IgD-negative memory B cell (primary cell): ENCODE results near the gene SPATS2L. TPM values are rescaled to one million over a fixed set of nuclear protein-coding genes. Genes with fewer than 3 reads are reported as not detected.

Experiments
- H3K27ac Mint-ChIP-seq, 3 donors: one replicate each; pipeline ENCODE4 v1.8.0; 2020 to 2022; ENCODE audit warnings: mild to moderate bottlenecking in 3 of 3, mixed read lengths in 3 of 3, moderate library complexity in 1 of 3
- H3K27me3 Mint-ChIP-seq: one replicate; pipeline ENCODE4 v1.8.0; 2021; ENCODE audit warnings: mixed read lengths
- H3K36me3 Mint-ChIP-seq: one replicate; pipeline ENCODE4 v1.8.0; 2020; ENCODE audit warnings: mild to moderate bottlenecking, mixed read lengths
- H3K4me1 Mint-ChIP-seq, 3 donors: one replicate each; pipeline ENCODE4 v1.8.0; 2020 to 2022; ENCODE audit warnings: mixed read lengths in 3 of 3, mild to moderate bottlenecking in 1 of 3
- H3K4me3 Mint-ChIP-seq, 4 donors: one replicate each; pipeline ENCODE4 v1.8.0; 2020 to 2022; ENCODE audit warnings: mild to moderate bottlenecking in 4 of 4, mixed read lengths in 4 of 4, moderate library complexity in 3 of 4
- H3K9me3 Mint-ChIP-seq, 3 donors: one replicate each; pipeline ENCODE4 v1.8.0; 2020 to 2021; ENCODE audit warnings: mixed read lengths in 3 of 3, mild to moderate bottlenecking in 1 of 3
- polyA plus RNA-seq: library from polyadenylated mRNA; unstranded; fragments of 300-500 nt; fragmentation: Illumina TruSeq; gene quantifications from one replicate; pipeline ENCODE4 v1.2.3, GENCODE V29; 2021

SPATS2L gene
- polyA plus RNA-seq, 1 donor from 2014 or later: 0.50 TPM

DNA sequence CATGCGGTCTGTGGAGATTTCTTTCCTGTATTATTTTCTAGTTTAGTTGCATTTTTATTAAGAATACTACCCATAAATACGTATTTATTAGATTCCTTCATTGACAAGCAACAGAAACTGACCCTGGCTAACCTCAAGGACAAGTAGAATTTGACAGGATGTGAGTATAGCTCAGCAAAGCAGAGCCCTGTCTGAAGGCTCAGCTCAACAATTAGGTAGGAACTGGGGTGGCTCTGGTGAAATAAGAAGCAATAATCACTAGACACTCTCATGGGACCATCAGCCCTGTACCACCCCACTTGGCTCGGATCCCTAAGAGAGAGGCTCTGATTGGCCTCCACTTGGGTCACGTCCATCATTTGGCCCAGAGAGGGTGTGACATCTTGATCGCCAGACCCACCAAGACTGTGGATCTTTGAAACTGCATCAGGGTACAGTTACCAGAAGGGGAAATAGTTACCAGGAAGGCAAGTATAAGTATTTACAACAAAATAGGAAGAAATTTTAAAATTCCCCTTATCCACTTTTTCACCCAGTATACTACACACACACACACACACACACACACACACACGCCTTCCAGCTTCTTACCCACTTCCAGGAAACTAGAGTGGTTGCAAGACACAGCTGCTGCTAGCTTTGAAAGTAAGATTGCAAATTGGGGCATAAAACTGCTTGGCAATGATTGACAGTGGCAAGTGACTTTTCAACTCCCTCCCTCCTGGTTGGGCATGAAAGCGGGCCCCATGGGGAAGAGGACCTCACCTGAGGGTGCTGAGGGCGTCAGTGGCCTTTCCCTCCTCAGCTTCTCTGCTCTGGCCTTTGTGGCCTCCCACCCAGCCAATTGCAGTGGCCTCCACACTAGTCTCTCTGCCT, 161.6 kb downstream of the SPATS2L start:
- Mint-ChIP-seq H3K4me1 (peaks cover 7 to 13% (median 9%) of the 10 kb centered on the region in 3 donors), H3K9me3 (no peaks in the 10 kb centered on the region), H3K36me3 (no peaks in the 10 kb centered on the region), H3K27ac (peak overlapping the region in 1 of 3 donors; percentile 36), H3K4me3 (no peak overlapping the region), H3K27me3 (peaks cover 1% of the 10 kb centered on the region)

- H3K4me1 Mint-ChIP-seq: peaks cover 4 to 11% (median 5%) of the 10 kb centered on the region in 3 donors
These were observed 163.3 kb downstream of the SPATS2L start for GRCh38 chr2:200469708-200470211.

GRCh38 chr2:200470230-200470629, 163.7 kb downstream of the SPATS2L start:
- no peak overlapping the region for H3K4me3 Mint-ChIP-seq
- no peak overlapping the region for H3K27ac Mint-ChIP-seq
- H3K9me3 Mint-ChIP-seq: no peaks in the 10 kb centered on the region
- no peaks in the 10 kb centered on the region for H3K36me3 Mint-ChIP-seq
- H3K27me3 Mint-ChIP-seq: no peaks in the 10 kb centered on the region
- peaks cover 4 to 11% (median 5%) of the 10 kb centered on the region in 3 donors for H3K4me1 Mint-ChIP-seq

More at GRCh38 chr2:200469708-200470211, 163.3 kb downstream of the SPATS2L start:
- Mint-ChIP-seq H3K27ac (no peak overlapping the region), H3K27me3 (peaks cover 1% of the 10 kb centered on the region), H3K4me3 (no peak overlapping the region), H3K9me3 (no peaks in the 10 kb centered on the region), H3K36me3 (no peaks in the 10 kb centered on the region)

GRCh38 chr2:200471324-200471848, 164.9 kb downstream of the SPATS2L start:
- Mint-ChIP-seq H3K4me1 (peaks cover 4 to 11% (median 5%) of the 10 kb centered on the region in 3 donors), H3K36me3 (no peaks in the 10 kb centered on the region), H3K27ac (peak overlapping the region in 1 of 3 donors; percentile 25), H3K27me3 (no peaks in the 10 kb centered on the region), H3K4me3 (peak overlapping the region in 1 of 4 donors; percentile 75), H3K9me3 (no peaks in the 10 kb centered on the region)

DNA sequence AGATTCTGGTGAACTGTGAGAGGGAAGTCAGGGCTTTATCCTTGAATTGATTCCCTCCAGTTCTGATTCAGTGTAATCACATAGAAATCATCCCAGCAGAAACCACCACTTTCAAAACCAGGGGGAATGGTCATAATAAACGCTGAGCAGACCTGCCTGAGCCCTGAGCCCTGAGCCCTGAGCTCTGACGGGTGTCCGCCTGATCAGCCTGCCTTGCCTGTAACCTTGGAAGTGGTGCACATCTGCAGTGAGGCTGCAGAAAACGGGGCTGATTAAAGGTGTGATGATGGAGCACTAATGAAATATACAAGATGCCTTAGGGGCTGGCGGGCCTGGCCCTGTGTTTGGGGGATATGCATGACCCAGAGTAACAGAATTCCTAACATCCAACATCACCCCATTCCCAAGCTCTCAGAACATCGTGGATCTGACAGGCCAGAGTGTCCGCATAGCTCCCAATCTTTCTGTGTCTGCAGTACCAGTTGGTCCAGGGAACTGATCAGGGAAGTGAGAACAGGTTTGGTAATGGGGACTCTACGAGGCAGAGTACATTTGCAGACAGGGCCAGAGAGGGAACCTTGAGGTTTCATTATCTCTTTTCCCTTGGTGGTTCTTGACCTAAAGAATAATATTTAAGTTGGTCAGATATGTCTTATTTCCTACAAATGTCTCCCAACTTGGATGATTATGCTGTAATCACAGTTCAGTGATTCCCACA, 165.6 kb downstream of the SPATS2L start:
- Mint-ChIP-seq H3K9me3 (no peaks in the 10 kb centered on the region), H3K4me1 (peaks cover 5 to 9% (median 5%) of the 10 kb centered on the region in 3 donors), H3K27me3 (no peaks in the 10 kb centered on the region), H3K36me3 (peaks cover 4% of the 10 kb centered on the region), H3K27ac (no peak overlapping the region), H3K4me3 (no peak overlapping the region)

- H3K4me3 Mint-ChIP-seq: no peak overlapping the region
- H3K27ac Mint-ChIP-seq: no peak overlapping the region
- H3K9me3 Mint-ChIP-seq: no peaks in the 10 kb centered on the region
- no peaks in the 10 kb centered on the region for H3K27me3 Mint-ChIP-seq
- H3K4me1 Mint-ChIP-seq: peaks cover 5% of the 10 kb centered on the region in 3 donors
- peaks cover 4% of the 10 kb centered on the region for H3K36me3 Mint-ChIP-seq
These were observed 166.5 kb downstream of the SPATS2L start for GRCh38 chr2:200472853-200473464.

- no peak overlapping the region for H3K4me3 Mint-ChIP-seq
- H3K9me3 Mint-ChIP-seq: no peaks in the 10 kb centered on the region
- H3K27me3 Mint-ChIP-seq: no peaks in the 10 kb centered on the region
These were observed 169.3 kb downstream of the SPATS2L start for GRCh38 chr2:200475795-200476194.

DNA sequence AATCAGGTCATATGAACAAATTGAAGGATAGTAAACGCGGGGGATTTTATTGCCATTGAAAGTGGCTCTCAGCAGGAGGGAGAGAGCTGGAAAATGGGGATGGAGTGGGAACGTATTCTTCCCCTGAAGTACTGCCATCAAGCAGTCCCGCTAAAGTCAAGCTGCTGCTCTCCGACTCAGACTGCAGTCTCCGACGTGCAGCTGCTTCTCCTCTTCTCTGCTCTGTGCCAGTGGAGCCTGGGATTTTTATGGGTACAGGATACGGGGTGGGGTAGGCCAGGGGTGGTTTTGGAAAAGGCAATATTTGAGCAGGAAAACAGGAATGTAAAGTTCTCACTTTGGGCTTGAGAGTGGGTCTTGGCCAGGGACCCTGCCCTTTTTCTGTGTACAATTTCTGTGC, 170.3 kb downstream of the SPATS2L start:
- no peaks in the 10 kb centered on the region for H3K9me3 Mint-ChIP-seq
- peaks cover 0 to 4% (median 3%) of the 10 kb centered on the region in 3 donors for H3K4me1 Mint-ChIP-seq
- no peaks in the 10 kb centered on the region for H3K27me3 Mint-ChIP-seq
- no peak overlapping the region for H3K4me3 Mint-ChIP-seq
- peaks cover 4% of the 10 kb centered on the region for H3K36me3 Mint-ChIP-seq
- H3K27ac Mint-ChIP-seq: no peak overlapping the region

More at GRCh38 chr2:200475795-200476194, 169.3 kb downstream of the SPATS2L start:
- H3K27ac Mint-ChIP-seq: no peak overlapping the region
- peaks cover 5% of the 10 kb centered on the region in 3 donors for H3K4me1 Mint-ChIP-seq
- peaks cover 4% of the 10 kb centered on the region for H3K36me3 Mint-ChIP-seq

DNA sequence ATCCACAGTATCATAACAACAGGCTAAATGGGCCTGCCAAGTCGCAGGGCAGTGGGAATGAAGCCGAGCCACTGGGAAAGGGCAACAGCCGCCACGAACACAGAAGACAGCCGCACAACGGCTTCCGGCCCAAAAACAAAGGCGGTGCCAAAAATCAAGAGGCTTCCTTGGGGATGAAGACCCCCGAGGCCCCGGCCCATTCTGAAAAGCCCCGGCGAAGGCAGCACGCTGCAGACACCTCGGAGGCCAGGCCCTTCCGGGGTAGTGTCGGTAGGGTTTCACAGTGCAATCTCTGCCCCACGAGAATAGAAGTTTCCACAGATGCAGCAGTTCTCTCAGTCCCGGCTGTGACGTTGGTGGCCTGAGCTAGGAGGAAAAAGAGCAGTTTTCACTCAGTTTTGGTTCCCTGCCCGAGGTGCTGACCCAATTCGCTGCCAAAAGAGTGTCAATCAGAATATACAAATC, 171.2 kb downstream of the SPATS2L start:
- no peaks in the 10 kb centered on the region for H3K27me3 Mint-ChIP-seq
- peaks cover 4% of the 10 kb centered on the region for H3K36me3 Mint-ChIP-seq
- no peak overlapping the region for H3K4me3 Mint-ChIP-seq
- peaks cover 0 to 4% (median 3%) of the 10 kb centered on the region in 3 donors for H3K4me1 Mint-ChIP-seq
- no peaks in the 10 kb centered on the region for H3K9me3 Mint-ChIP-seq
- H3K27ac Mint-ChIP-seq: no peak overlapping the region

GRCh38 chr2:200479692-200480265, 173.3 kb downstream of the SPATS2L start:
- Mint-ChIP-seq H3K4me3 (no peak overlapping the region), H3K36me3 (peaks cover 4% of the 10 kb centered on the region), H3K9me3 (no peaks in the 10 kb centered on the region), H3K27me3 (peaks cover 4% of the 10 kb centered on the region), H3K4me1 (peaks cover 0 to 4% (median 3%) of the 10 kb centered on the region in 3 donors), H3K27ac (no peak overlapping the region)

DNA sequence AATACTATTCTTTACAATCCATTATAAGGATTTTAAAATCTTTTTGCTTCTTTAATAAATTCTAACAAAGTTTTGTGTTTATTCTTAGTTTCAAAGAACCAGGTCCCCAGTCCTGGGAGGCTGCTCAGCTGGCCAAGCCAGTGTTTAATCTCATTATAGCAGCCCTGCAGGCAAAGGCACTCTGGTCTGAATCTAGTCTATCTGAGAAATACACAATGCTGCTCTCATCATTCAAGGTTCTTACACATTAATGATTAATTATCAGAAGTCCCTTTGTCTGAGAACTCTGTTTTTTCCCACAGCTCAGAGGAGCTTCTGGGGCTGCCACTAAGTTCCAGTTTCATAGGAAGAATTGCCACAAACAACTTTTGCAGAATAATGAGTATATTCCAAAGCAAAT, 175.7 kb downstream of the SPATS2L start:
- Mint-ChIP-seq H3K36me3 (no peaks in the 10 kb centered on the region), H3K27ac (no peak overlapping the region), H3K4me3 (peak overlapping the region in 1 of 4 donors; percentile 22), H3K27me3 (peaks cover 4% of the 10 kb centered on the region), H3K4me1 (peaks cover 0 to 3% (median 2%) of the 10 kb centered on the region in 3 donors), H3K9me3 (no peaks in the 10 kb centered on the region)

GRCh38 chr2:200483729-200484198, 177.3 kb downstream of the SPATS2L start:
- no peak overlapping the region for H3K4me3 Mint-ChIP-seq
- no peaks in the 10 kb centered on the region for H3K9me3 Mint-ChIP-seq
- peaks cover 0 to 5% (median 3%) of the 10 kb centered on the region in 3 donors for H3K4me1 Mint-ChIP-seq
- H3K27me3 Mint-ChIP-seq: peaks cover 4% of the 10 kb centered on the region
- no peaks in the 10 kb centered on the region for H3K36me3 Mint-ChIP-seq
- no peak overlapping the region for H3K27ac Mint-ChIP-seq

- Mint-ChIP-seq H3K27ac (peak overlapping the region in 1 of 3 donors; percentile 11), H3K27me3 (peaks cover 4% of the 10 kb centered on the region), H3K4me1 (peaks cover 0 to 5% (median 3%) of the 10 kb centered on the region in 3 donors), H3K9me3 (no peaks in the 10 kb centered on the region), H3K36me3 (peaks cover 5% of the 10 kb centered on the region), H3K4me3 (no peak overlapping the region)
These were observed 178.4 kb downstream of the SPATS2L start for GRCh38 chr2:200484934-200485333.

DNA sequence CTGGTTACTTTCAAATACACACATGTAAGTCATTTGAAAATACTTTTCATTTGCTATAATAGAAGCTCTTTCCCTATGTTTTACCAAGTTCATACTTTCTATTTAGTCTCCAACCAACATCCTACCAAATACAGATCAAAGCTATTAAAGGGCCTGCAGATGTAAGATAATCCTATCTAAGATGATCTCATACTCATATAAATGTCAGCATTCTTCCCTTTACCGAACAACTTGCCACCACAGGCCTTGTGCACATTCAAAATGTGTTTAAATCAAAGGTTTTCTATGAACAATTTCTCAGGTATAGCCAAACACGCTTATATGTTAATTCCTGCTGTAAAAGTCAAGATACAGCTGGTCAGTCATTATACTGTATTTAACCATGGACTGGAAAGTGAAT, 180.0 kb downstream of the SPATS2L start:
- peaks cover 0 to 5% (median 0%) of the 10 kb centered on the region in 3 donors for H3K4me1 Mint-ChIP-seq
- H3K27ac Mint-ChIP-seq: no peak overlapping the region
- no peaks in the 10 kb centered on the region for H3K9me3 Mint-ChIP-seq
- H3K36me3 Mint-ChIP-seq: peaks cover 14% of the 10 kb centered on the region
- H3K4me3 Mint-ChIP-seq: no peak overlapping the region
- H3K27me3 Mint-ChIP-seq: peaks cover 4% of the 10 kb centered on the region
